Inferior parietal cortex (tissue), 1 donor: Measurements from ENCODE around the gene ACSS3.
A peak's percentile ranks its signal among the peaks of the same experiment; 100 is the strongest.

Source experiments
- DNase-seq: peaks from one replicate; pipeline ENCODE4 v3.0.0-alpha.2; 2016; ENCODE audit errors: extremely low spot score

ACSS3 gene

GRCh38 chr12:81222846-81223592 is 145.1 kb downstream of the ACSS3 start:
- no peak for DNase-seq

GRCh38 chr12:81224626-81225025 is 146.7 kb downstream of the ACSS3 start:
- DNase-seq = no peak

DNA sequence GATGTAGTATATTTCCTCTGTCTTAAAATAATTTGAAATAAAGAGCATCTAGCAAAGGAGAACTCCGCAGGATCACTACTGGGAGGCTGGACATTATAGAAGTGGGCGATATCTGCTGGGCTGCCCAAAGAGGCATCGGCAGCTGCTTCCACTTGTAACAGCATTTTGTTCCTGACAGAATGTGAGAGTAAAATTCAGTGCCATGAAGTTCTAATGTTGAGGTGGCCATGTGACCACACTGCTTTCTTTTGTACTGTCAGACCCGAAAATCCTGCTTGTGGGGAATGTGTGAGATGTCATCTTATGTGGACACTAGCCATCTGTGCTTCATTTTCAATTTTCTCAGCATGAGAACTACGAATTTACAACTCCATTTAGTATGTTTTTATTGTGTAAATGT is 151.9 kb downstream of the ACSS3 start:
- no peak for DNase-seq

- no peak for DNase-seq
Measured at GRCh38 chr12:81231574-81232368, 153.9 kb downstream of the ACSS3 start.

GRCh38 chr12:81245458-81245857 is 167.6 kb downstream of the ACSS3 start:
- DNase-seq = no peak

DNA sequence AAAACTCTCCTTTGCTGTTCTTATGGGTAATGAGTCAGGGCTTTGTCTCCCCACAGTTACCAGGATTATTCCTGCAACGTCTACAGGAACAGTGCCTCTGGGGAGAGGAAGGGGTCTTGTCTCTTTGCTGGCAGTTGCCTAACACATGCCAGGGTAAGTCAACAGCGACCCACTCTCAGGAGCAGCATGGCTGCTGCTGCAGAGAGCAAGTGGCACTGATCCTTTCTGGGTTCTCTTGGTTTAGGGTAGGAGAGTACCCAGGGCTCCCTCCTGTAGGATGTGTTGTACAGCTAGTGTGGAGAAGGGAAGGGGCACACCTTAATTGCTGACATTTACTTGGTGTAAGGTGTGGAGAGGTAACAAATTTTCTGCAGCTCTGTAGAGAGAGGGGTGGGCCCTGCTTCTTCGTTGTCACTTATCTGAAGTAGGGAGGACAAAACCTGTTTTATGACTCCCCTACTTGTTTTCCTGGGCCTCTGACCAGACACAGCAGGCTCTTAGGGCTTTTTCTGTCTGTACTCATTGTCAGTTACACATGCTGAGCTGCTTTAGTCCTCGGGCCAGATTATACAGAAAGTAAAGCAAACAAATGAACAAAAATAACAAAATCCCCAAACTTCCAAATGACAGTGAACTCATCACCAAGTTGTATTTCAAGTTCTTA is 168.2 kb downstream of the ACSS3 start:
- DNase-seq = no peak

DNA sequence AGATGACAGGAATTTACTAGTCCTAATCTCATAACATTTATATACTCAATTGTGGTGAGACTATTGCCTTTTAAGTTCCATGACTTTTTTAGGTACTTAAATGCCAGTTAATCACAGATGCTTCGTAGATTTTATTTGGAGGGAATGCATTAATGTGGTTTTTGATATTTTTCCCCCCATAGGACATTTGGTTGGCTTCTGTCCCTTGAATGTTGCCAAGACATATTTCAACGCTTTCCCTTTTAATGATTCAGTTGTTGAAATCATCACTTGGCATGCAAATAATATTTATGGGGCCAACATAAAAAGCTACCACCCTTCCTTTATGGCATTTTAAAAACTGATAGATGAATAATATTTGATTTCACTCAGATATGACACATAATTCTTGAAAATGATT is 172.1 kb downstream of the ACSS3 start:
- no peak for DNase-seq

DNA sequence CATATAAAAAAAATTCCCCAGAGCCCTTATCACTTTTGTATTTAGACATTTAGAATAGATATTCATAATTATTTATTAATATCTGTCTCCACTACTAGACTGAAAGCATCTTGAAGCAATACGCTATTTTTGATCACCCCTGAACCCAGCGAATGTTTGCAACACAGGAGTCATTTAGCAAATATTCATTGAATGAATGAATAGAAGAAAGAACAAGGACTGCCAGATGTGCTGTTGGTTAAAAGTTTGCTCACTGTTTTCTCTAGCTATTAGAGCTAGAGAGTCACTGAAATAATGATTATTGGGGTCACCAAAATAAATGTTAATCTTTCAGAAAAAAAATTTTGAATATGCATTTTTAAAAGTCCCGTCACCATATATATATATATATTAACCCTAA is 174.3 kb downstream of the ACSS3 start:
- no peak for DNase-seq

GRCh38 chr12:81253360-81253759 is 175.5 kb downstream of the ACSS3 start:
- DNase-seq = no peak

GRCh38 chr12:81255456-81255855 is 177.6 kb downstream of the ACSS3 start:
- DNase-seq = no peak

GRCh38 chr12:81255947-81256346 is 178.1 kb downstream of the ACSS3 start:
- DNase-seq = no peak

DNA sequence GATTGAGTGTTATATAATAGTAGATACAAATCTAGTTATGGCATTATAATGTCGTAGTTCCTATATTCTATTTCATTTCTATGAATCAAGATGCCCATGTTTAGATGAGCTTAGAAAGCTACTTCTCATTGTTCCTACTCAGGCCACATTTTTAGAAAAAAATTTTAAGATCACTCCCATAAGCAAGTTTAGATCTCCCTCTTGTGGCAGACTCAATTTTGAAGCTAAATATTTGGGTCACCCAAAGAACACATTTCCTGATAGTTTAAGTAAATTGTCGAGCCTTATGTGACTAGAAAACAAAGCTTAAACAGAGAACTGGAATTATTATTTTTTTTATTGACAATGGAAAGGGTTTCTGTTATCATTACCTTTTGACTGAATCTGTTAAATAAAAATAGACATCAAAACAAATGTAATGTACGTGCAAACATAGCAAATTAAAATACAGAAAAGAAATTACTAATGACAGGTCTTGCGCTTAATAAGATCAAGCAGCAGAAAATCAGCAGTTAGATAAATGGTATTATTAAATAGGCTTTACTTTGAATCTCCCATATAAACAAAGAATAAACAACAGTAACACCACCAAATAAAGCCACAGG is 180.2 kb downstream of the ACSS3 start:
- DNase-seq = peak; percentile 86

- no peak for DNase-seq
Measured at GRCh38 chr12:81259360-81259759, 181.5 kb downstream of the ACSS3 start.

DNA sequence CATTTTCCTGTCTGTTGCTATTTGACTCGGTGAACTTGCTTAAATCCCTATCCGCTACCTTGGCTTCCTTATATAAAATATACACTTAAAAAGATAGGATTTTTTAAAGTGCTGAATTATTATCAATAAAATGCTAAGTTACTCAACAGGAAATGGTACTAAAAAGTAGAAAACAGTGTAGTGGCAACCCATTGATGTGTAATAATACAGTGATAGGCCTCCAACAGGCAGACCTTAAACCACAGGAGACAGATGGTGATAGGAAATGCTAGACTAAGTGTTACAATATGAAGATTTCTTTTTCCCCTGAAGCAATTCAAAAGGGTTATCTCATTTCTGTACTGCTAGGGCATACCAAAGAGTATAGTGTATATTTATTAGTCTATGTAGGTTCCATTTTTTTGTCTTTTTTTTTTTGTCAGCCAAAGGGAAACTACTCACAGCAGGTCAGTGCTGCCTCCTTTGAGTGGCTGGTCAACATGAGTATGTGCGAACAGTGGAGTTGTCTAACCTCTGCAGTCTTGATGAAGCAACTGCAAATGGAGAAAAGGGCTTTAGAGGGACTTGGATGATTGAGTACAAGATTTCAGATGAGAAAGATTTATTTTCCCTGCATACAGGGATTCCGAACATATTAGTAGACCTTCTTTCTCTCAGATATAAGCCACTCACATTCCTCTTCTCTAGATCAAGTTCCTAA is 183.8 kb downstream of the ACSS3 start:
- DNase-seq = no peak

DNA sequence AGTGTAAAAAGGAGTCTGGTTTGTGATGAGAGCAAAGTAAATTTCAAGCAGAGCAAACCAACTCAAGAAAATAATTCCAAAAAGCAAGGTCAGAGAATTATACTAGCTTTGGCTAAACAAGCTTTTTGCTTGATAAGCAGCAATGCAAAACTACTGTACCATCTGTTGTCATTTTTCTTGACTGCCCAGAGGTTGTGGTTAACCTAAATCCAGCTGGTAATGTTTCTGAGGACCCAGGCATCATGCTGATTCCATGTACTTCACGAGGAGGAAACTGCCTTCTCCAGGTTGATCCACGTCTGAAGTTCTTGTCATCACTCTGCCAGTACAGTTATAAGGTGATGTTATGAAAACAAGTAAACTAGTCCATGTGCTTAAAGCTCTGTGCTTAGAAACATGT is 185.2 kb downstream of the ACSS3 start:
- no peak for DNase-seq

GRCh38 chr12:81270385-81270784 is 192.5 kb downstream of the ACSS3 start:
- no peak for DNase-seq

DNA sequence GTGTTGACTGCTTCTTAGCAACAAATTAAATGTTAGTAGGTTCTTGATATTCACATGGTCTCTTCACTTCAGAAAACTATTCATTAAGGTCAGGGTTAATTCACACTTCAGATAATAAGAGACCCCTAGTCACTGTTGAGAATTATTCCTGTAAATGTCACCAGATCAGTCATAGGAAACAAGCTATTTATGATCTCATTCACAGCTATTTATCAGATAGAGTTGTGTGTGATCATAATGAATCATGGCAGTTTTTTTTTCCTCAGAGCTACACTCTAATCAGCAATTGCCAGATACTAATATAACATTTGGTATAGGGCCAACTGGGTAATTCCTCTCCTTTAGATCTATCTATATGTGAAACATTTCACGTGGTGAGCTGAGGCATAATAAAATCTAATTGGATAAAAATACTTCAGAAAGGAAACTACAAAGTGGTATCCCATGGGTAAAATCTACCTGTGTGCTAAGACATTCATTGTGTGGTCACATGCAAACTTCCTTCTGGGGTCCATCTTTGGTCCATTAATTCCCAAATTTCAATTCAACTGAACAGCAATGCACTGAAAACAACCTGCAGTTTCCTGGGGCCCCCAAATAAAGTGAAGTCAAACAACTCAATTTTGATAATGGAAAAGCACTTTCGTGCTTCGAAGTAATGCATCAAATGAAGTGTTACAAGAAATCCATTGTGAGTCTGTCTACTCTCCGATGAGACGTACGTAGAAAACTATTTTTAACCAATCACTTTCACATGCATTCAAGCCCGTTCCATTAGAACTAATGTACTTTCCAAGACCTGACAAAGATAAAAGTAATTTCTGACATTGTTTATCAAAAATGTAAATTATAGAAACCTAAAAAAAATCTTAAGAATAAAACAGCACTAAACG is 197.0 kb downstream of the ACSS3 start:
- no peak for DNase-seq

- no peak for DNase-seq
Measured at GRCh38 chr12:81284137-81284536, 206.3 kb downstream of the ACSS3 start.

DNA sequence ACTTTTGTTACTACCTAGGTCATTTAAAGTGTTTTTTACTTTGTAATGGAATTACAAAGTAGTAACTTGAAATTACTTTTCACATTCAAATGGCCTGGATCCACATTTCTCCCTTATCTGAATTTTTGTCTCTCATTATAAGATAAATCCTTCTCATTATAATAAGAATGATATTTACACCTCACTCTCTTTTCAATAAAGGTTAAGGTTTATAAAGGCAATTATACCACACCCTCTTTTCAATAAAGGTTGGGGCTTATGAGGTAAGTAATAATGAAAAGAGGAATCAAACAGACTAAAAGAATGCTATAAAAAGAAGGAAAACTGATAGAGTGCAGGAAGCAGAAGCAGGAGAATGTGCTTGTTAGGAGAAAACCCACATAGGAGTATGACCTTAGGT is 210.8 kb downstream of the ACSS3 start:
- DNase-seq = no peak

- no peak for DNase-seq
Measured at GRCh38 chr12:81294325-81295190, 216.7 kb downstream of the ACSS3 start.
